ENCODE data around the gene MPRIP. TPM values are rescaled to one million over a fixed set of nuclear protein-coding genes. Genes with fewer than 3 reads are reported as not detected.
"Not testable (repeated sequence)": the region's sequence is repeated elsewhere in the genome, so short reads cannot be mapped to it uniquely, and the experiment has no call there.

Gene MPRIP, protein sequence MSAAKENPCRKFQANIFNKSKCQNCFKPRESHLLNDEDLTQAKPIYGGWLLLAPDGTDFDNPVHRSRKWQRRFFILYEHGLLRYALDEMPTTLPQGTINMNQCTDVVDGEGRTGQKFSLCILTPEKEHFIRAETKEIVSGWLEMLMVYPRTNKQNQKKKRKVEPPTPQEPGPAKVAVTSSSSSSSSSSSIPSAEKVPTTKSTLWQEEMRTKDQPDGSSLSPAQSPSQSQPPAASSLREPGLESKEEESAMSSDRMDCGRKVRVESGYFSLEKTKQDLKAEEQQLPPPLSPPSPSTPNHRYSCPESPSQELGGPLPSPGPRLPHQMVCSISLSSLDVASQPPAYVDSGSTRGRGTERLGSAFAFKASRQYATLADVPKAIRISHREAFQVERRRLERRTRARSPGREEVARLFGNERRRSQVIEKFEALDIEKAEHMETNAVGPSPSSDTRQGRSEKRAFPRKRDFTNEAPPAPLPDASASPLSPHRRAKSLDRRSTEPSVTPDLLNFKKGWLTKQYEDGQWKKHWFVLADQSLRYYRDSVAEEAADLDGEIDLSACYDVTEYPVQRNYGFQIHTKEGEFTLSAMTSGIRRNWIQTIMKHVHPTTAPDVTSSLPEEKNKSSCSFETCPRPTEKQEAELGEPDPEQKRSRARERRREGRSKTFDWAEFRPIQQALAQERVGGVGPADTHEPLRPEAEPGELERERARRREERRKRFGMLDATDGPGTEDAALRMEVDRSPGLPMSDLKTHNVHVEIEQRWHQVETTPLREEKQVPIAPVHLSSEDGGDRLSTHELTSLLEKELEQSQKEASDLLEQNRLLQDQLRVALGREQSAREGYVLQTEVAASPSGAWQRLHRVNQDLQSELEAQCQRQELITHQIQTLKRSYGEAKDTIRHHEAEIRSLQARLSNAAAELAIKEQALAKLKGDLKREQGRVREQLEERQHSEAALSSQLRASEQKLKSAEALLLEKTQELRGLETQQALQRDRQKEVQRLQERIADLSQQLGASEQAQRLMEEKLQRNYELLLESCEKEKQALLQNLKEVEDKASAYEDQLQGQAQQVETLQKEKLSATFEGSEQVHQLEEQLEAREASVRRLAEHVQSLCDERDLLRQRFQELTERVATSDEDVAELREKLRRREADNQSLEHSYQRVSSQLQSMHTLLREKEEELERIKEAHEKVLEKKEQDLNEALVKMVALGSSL (N-terminal part only)
- 100 to 1,000 TPM; 235 to 252 TPM for total RNA-seq

DNA sequence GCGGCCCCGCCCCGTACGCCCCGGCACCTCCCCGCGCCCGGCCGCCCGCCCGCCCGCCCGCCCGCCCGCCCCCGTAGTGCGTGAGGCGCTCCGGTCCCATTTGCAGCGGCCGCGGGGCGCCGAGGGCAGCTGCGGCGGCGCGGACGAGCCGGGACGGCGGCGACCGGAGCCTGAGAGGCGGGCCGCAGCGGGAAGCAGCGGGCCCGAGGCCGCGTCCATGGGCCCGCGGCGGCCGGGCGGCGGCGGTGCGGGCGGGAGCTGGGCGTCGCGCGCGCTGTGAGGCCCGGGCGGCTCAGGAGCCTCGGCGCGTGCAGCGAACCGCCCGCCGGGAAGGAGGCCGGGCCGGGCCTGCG lies at the start of gene MPRIP:
Gene MPRIP (plus strand): TSS at position 74 of the 353 bp plus-strand sequence. CDS start 392 bp downstream, outside the sequence.
- ATAC-seq (ENCODE audit: insufficient number of reproducible peaks, low FRiP score, low read depth), result no peak
- peaks cover 36 to 52% of the 10 kb centered on the region in 2 donors for H3K4me1 ChIP-seq (ENCODE audit: control insufficient read depth in 1 of 2, low read depth in 2 of 2)

DNA sequence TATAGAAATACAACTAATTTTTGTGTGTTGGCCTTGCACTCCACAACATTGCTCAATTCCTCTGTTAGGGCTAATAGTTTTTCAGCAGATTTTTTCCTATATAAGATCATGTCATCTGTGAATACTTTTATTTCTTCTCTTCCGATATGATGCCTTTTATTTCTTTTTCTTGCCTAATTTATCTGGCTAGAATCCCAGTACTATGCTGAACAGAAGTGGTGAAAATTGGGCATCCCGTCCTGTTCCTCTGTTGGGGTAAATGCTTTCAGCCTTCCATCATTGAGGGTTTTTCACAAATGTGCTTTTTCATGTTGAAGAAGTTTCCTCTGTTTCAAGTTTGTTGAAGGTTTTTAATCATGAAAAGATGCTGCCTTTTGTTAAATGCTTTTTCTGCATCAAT lies 47.6 kb upstream of the MPRIP start:
- ATAC-seq (ENCODE audit: insufficient number of reproducible peaks, low FRiP score, low read depth), result no peak
- no peak for DNase-seq (ENCODE audit: low spot score)
- H3K4me1 ChIP-seq (ENCODE audit: control insufficient read depth in 1 of 2, low read depth in 2 of 2), result no peaks in the 10 kb centered on the region
- H3K4me3 ChIP-seq, result no peak overlapping the region
- no peaks in the 10 kb centered on the region for H3K27me3 ChIP-seq (replicated peaks; ENCODE audit: insufficient read depth)
- no peaks in the 10 kb centered on the region for H3K36me3 ChIP-seq
- no peaks in the 10 kb centered on the region for H3K9me3 ChIP-seq
- TF ChIP-seq, protein P1, sequence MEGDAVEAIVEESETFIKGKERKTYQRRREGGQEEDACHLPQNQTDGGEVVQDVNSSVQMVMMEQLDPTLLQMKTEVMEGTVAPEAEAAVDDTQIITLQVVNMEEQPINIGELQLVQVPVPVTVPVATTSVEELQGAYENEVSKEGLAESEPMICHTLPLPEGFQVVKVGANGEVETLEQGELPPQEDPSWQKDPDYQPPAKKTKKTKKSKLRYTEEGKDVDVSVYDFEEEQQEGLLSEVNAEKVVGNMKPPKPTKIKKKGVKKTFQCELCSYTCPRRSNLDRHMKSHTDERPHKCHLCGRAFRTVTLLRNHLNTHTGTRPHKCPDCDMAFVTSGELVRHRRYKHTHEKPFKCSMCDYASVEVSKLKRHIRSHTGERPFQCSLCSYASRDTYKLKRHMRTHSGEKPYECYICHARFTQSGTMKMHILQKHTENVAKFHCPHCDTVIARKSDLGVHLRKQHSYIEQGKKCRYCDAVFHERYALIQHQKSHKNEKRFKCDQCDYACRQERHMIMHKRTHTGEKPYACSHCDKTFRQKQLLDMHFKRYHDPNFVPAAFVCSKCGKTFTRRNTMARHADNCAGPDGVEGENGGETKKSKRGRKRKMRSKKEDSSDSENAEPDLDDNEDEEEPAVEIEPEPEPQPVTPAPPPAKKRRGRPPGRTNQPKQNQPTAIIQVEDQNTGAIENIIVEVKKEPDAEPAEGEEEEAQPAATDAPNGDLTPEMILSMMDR (IDR thresholded peaks at IDR 0.05), result no peak
- no peak overlapping the region for H3K27ac ChIP-seq

More for the DNA sequence above, at the start of gene MPRIP:
- H3K9me3 ChIP-seq, result no peaks in the 10 kb centered on the region
- DNase-seq (ENCODE audit: low spot score), result no peak
- TF ChIP-seq, protein P1 (IDR thresholded peaks at IDR 0.05), result no peak
- peak within 1 kb of the TSS; percentile 88 to 90 for H3K27ac ChIP-seq
- no peaks in the 10 kb centered on the region for H3K36me3 ChIP-seq
- H3K27me3 ChIP-seq (replicated peaks; ENCODE audit: insufficient read depth), result no peaks in the 10 kb centered on the region
- H3K4me3 ChIP-seq, result peak within 1 kb of the TSS; percentile 74

DNA sequence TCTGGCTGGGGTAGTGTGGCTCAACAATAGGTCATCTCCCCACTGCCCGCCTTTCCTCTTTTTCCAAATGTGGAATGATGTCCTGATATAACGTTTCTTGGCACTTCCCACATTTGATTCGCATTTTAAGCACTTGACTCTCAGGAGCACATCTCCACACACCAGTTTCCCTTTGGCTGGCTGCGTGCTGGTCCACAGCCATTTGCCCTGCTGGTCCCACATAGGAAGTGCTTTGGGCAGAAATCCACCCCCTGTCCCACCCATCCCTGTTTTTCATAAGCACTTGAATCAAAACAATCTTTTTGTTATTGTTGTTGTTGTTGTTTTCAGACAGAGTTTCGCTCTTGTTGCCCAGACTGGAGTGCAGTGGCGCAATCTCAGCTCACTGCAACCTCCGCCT lies 46.3 kb upstream of the MPRIP start:
- no peak for DNase-seq (ENCODE audit: low spot score)
- TF ChIP-seq, protein P1 (IDR thresholded peaks at IDR 0.05), result no peak
- ATAC-seq (ENCODE audit: insufficient number of reproducible peaks, low FRiP score, low read depth), result no peak
- Histone ChIP-seq H3K4me1 (ENCODE audit: control insufficient read depth in 1 of 2, low read depth in 2 of 2) (no peaks in the 10 kb centered on the region), H3K4me3 (no peak overlapping the region), H3K9me3 (no peaks in the 10 kb centered on the region), H3K36me3 (no peaks in the 10 kb centered on the region), H3K27ac (no peak overlapping the region), H3K27me3 (replicated peaks; ENCODE audit: insufficient read depth) (no peaks in the 10 kb centered on the region)

DNA sequence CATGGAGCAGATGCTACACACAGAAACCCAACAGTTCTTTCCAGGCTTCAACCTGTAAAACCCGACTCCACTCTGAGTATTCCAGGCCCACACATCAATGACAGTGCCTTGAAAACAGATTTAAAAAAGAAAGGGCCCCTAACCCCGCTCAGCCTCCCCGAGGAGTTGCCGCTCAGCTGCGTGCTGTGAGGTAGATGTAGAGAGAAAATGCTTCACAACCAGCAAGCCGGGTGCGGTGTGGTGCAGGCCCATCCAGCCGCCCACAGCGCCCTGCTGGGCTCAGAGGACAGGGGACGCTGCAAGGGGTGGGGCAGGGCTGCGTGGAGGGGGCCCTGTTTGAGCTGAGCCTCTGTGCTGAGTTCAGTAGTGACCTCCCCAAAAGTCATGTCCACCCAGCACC lies 45.5 kb upstream of the MPRIP start:
- not testable (repeated sequence) for H3K9me3 ChIP-seq; H3K4me3 ChIP-seq; H3K36me3 ChIP-seq; DNase-seq (ENCODE audit: low spot score); H3K4me1 ChIP-seq (ENCODE audit: control insufficient read depth in 1 of 2, low read depth in 2 of 2); ATAC-seq (ENCODE audit: insufficient number of reproducible peaks, low FRiP score, low read depth); H3K27ac ChIP-seq; H3K27me3 ChIP-seq (replicated peaks; ENCODE audit: insufficient read depth)

DNA sequence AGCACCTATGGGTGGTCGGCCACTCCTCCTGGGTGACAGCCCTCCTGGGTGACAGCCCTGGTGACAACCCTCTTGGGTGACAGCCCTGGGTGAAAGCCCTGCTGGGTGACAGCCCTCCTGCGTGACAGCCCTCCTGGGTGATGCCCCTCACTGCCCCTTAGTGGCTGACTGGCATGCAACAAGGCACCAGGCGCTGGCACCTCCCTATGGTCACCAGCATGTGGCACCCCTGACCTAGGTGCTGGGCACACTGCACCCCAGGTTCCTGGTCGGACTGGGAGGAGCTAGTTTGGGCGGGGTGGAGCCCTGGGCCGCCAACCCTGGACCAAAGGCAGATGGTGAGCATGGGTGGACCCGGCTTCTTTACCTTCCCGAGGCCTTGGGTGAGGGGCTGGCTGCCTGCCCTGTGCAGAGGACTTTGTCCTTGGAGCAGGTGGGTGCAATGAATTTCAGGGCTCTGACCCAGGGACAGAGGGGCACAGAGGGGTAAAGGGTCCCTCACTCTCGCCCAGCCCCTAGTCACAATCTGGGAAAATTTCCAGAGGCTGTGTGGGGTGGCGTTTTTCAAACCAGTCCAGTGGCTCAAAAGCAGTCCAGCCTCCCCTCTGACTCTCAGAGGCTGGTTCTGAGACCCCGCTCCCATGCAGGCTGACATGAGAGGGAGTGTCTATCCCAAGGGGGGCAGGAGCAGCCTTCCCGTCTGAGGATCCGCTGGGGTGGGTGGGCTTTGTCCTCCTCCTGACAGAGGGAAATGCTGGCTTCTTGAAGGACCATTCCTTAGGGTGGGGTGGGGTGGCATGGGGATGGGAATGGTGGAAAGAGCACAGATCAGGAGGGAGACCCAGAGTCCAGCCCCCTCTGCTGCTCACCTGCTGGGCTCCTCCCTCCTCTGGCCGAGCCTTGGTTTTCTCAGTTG lies 44.5 kb upstream of the MPRIP start:
- DNase-seq (ENCODE audit: low spot score) (no peak), ATAC-seq (ENCODE audit: insufficient number of reproducible peaks, low FRiP score, low read depth) (no peak)
- no peak overlapping the region for H3K4me3 ChIP-seq
- no peak overlapping the region for H3K27ac ChIP-seq
- no peaks in the 10 kb centered on the region for H3K9me3 ChIP-seq
- H3K36me3 ChIP-seq, result no peaks in the 10 kb centered on the region
- no peaks in the 10 kb centered on the region for H3K27me3 ChIP-seq (replicated peaks; ENCODE audit: insufficient read depth)
- H3K4me1 ChIP-seq (ENCODE audit: control insufficient read depth in 1 of 2, low read depth in 2 of 2), result peaks cover 0 to 15% of the 10 kb centered on the region in 2 donors
- TF ChIP-seq, protein P1 (IDR thresholded peaks at IDR 0.05), result no peak
